Measurements from ENCODE around the gene SCP2D1.
"Not testable (repeated sequence)": the region's sequence is repeated elsewhere in the genome, so short reads cannot be mapped to it uniquely, and the experiment has no call there.

Gene SCP2D1

GRCh38 chr20:18813483-18813882, at the start of gene SCP2D1:
Gene SCP2D1 (plus strand): TSS chr20:18813783. CDS start chr20:18813816, 33 bp downstream.
- no peak for DNase-seq

DNA sequence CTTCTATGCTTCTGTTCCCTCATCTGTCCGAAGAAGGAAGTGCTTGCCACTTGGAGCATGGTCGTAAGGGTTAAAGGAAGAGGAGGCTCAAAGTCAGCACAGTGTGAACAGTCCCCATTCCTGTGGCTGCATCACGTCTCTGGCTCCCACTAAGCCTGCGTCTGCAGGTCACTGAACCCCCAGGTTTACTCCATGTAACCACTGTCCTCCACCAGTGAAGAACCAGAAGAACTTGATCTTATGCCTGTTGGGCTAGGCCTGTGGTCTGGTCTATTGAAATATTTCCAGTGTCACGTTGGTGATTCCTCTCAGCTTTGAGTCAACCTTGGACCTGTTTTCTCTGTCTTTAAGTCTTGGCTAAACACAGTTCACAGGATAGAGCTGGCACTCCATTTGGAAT, 45.9 kb upstream of the SCP2D1 start:
- DNase-seq, result no peak

DNA sequence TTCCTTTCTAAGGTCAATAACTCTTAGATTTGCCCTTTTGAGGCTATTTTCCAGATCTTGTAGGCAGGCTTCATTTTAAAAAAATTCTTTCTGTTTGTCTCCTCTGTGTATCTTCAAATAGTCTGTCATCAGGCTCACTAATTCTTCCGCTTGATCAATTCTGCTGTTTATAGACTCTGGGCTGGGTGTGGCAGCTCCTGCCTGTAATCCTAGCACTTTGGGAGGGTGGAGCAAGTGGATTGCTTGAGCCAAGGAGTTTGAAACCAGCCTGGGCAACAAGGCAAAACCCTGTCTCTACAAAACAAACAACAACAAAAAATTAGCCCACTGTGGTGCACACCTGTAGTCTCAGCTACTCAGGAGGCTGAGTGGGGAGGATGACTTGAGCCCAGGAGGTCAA, 40.0 kb upstream of the SCP2D1 start:
- no peak for DNase-seq

- DNase-seq, result no peak
Observed at GRCh38 chr20:18774207-18774606, 39.4 kb upstream of the SCP2D1 start.

GRCh38 chr20:18775633-18776032, 38.0 kb upstream of the SCP2D1 start:
- no peak for DNase-seq

DNA sequence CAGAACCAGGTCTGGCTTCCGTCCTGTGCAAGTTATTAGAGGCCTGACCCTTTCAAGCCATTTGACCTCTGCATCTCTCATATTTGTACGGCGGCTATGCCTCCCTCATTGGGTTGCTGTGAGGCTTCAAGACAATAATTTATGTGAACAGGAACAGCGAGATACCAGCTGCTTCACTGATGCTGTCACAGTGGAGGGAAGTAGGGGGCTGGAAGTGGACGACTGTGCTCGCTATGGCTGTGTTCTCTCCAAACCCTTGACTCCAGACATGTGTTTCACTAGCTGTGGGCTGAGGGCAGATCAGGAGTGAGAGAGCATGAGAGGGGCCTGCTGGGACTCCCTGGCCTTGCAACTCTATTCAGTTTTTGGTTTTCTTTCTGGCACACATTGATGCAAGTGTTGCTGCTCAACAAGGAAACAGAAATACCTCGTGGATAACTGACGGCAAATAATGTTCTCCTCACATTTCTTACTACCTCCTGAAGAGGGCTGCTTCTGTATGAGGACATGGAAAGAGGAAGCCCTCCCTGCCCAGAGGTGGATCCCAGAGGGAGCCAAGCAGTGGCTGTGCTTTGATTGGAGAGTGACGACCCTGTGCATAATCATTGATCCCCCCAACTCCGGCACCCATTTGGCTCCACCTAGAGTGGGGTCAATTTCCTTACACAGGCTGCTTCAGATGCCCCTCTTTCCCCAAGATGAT, 34.7 kb upstream of the SCP2D1 start:
- no peak for DNase-seq

GRCh38 chr20:18780385-18781130, 33.0 kb upstream of the SCP2D1 start:
- DNase-seq, result no peak

- no peak for DNase-seq
Observed at GRCh38 chr20:18781509-18781908, 32.1 kb upstream of the SCP2D1 start.

GRCh38 chr20:18783385-18783959, 30.1 kb upstream of the SCP2D1 start:
- no peak for DNase-seq

DNA sequence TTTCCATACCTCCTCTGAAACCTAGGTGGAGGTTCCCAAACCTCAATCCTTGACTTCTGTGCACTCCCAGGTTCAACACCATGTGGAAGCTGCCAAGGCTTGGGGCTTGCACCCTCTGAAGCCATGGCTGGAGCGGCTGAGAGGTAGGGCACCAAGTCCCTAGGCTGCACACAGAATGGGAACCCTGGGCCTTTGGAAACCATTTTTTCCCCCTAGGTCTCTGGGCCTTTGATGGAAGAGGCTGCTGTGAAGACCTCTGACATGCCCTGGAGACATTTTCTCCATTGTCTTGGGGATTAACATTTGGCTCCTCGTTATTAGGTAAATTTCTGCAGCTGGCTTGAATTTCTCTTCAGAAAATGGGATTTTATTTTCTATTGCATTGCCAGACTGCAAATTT, 26.5 kb upstream of the SCP2D1 start:
- DNase-seq, result not testable (repeated sequence)

GRCh38 chr20:18788021-18788420, 25.6 kb upstream of the SCP2D1 start:
- no peak for DNase-seq

- peak in 1 of 51 donors; percentile 34 for DNase-seq
Observed at GRCh38 chr20:18790787-18791186, 22.8 kb upstream of the SCP2D1 start.

DNA sequence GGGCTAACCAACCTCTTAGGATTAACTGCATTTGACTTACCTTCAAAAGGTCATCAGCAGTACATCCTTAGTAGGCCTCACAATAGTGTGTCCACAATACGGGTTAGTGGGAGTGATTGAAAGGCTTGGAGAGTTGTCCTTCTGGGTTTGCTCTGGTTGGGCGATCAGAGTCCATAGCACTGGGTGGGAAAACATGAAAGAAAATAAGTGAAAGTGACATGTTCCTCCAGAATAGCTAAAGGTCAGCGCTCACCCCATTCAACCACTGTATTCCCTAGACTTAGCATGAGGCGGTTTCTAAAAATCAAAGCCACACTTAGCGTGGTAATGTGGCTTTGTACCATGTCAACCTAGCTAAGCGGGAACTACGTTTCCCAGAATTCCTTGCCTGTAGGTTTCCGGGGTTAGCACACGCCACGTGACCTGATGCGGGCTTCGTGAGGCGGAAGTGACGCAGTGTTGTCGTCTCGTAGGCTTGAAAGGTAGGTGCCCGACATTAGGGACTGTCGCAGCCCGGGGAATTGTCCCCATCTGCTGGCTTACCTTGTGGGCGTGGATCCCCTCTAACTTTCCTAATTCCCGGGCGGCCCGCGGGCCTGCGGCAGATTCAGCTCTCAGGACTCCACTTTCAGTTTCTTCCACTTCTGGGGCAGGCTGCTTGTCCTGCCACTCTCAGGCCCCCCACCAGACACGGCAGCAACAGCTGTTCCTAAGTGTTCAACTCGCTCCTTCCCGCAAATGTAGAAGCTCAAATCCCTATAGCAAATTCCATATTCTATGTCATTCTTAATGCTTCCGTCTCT, 19.8 kb upstream of the SCP2D1 start:
- peak; percentile 21 to 95 (median 81) for DNase-seq

GRCh38 chr20:18794428-18794787, 19.2 kb upstream of the SCP2D1 start:
- DNase-seq, result no peak

DNA sequence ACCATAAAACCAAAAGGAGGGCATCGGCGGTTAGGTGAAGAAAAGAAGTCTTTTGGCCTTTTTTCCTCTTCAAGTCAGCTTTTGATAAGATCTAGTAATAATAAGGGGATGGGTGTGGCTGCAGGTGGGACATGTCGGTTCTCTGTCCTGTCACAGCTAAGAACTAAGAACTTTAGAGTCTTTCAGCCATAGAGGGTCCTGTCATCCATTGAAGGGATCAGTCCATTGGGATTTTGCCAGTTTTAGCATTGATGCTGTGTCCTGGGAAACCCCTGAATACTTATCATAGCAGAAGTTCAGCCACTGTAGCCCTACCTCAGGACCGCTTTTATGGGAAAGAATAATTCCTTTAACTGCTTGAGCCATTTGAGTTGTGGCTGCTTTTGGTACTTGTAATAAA, 18.2 kb upstream of the SCP2D1 start:
- DNase-seq, result no peak

- no peak for DNase-seq
Observed at GRCh38 chr20:18796282-18796833, 17.2 kb upstream of the SCP2D1 start.

- DNase-seq, result no peak
Observed at GRCh38 chr20:18801516-18801915, 12.1 kb upstream of the SCP2D1 start.

DNA sequence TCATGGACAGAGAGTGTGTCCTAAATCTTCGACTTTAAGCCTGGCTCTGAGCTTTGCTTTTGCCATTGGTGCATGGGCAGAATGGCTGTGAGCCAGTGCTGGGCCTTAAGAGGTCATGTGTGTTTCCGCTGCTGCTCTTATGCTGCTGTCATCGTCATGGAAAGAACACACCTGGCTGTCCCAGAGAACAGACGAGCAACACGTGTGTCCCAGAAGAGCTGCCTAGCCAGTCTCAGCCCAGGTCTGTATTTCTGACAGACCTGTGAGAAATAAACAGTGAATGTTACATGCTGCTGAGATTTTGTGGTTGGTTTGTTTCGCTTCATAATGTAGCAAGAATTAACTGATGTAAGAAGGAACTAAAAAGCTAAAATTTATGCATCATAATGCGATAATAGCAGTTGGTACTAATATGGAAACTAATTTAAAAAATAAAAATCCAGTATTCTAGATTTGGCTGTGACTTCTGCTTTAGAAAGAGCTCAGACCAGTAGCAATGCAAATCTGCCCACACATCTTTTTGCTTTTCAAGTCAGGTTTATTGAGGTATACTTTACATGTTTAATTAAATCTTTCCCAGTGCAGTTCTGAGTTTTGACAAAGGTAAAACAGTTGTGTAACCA, 11.5 kb upstream of the SCP2D1 start:
- DNase-seq, result no peak

GRCh38 chr20:18805881-18806280, 7.7 kb upstream of the SCP2D1 start:
- no peak for DNase-seq

- DNase-seq, result no peak
Observed at GRCh38 chr20:18808712-18809111, 4.9 kb upstream of the SCP2D1 start.

GRCh38 chr20:18811186-18811585, 2.4 kb upstream of the SCP2D1 start:
- no peak for DNase-seq

Data from hypothalamus (tissue), 51 donors.